Measurements from ENCODE around the gene SH2D3A. TPM values are rescaled to one million over a fixed set of nuclear protein-coding genes. Genes with fewer than 3 reads are reported as not detected.

Gene SH2D3A
- total RNA-seq, 4 donors from 2014 or later: 52.4 to 77.2 (median 66.8) TPM

- TF ChIP-seq POLR2AphosphoS5 (IDR thresholded peaks at IDR 0.05): no peak
- no peak for TF ChIP-seq EP300 (IDR thresholded peaks at IDR 0.05)
- no peak for TF ChIP-seq CTCF (IDR thresholded peaks at IDR 0.05)
- 4% methylated on average over 15 of the region's 46 CpGs for WGBS
- peak in 1 of 2 donors; percentile 86 for DNase-seq (ENCODE audit: low spot score in 2 of 2)
- Histone ChIP-seq H3K36me3 (peaks cover 16% of the 10 kb centered on the region), H3K27ac (peak overlapping the region; percentile 85), H3K4me1 (peaks cover 66% of the 10 kb centered on the region), H3K4me3 (peak overlapping the region; percentile 93), H3K9me3 (no peaks in the 10 kb centered on the region), H3K27me3 (no peaks in the 10 kb centered on the region)
Measured at GRCh38 chr19:6740589-6741343, 26.5 kb downstream of the SH2D3A start.

GRCh38 chr19:6739883-6740588 lies 27.2 kb downstream of the SH2D3A start:
- H3K36me3 ChIP-seq: peaks cover 15% of the 10 kb centered on the region

DNA sequence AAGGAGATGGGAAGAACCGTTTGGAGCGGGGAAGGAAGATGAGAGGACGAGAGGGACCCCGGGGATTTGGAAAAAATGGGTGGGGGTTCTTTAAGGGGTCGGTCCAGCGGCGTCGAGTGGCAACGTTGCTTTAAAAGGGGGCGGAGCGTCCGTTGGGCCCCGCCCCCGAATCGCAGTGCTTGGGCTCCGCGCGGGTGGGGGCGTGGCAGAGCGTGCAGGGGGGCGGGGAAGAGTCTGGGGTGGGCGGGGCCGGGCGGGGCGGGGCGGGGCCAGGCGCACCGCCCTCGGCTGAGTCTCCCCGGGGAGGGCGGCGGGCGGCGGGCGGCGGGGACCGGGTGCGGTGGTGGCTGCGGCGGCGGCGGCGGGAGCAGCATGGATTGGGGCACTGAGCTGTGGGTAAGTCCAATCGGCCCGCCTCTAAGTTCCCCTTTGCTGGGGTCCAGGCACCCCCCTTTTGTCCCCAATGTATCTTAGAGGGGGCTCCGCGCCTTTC lies 27.8 kb downstream of the SH2D3A start, which contains the start of gene TRIP10:
Gene TRIP10 (plus strand): TSS at position 291 of the 493 bp plus-strand sequence. CDS start 82 bp downstream, at position 373.
- no peaks in the 10 kb centered on the region for H3K9me3 ChIP-seq
- WGBS: under 1% methylated on average over 24 of the region's 47 CpGs
- peak within 1 kb of the TSS; percentile 93 for H3K4me3 ChIP-seq
- H3K27me3 ChIP-seq: no peaks in the 10 kb centered on the region
- H3K36me3 ChIP-seq: peaks cover 15% of the 10 kb centered on the region
- H3K27ac ChIP-seq: peak within 1 kb of the TSS; percentile 85
- H3K4me1 ChIP-seq: peaks cover 54% of the 10 kb centered on the region
- TF ChIP-seq POLR2AphosphoS5 (IDR thresholded peaks at IDR 0.05): no peak
- TF ChIP-seq EP300 (IDR thresholded peaks at IDR 0.05): no peak
- no peak for TF ChIP-seq POLR2A (IDR thresholded peaks at IDR 0.05)
- no peak for TF ChIP-seq CTCF (IDR thresholded peaks at IDR 0.05)
- DNase-seq (ENCODE audit: low spot score in 2 of 2): peak in 1 of 2 donors; percentile 90

More at GRCh38 chr19:6739883-6740588, 27.2 kb downstream of the SH2D3A start:
- H3K4me3 ChIP-seq: peak overlapping the region; percentile 93
- WGBS: 0% methylated on average over 8 of the region's 34 CpGs
- H3K9me3 ChIP-seq: no peaks in the 10 kb centered on the region
- H3K27me3 ChIP-seq: no peaks in the 10 kb centered on the region
- TF ChIP-seq EP300 (IDR thresholded peaks at IDR 0.05) (no peak), CTCF (IDR thresholded peaks at IDR 0.05) (no peak), POLR2A (IDR thresholded peaks at IDR 0.05) (no peak), POLR2AphosphoS5 (IDR thresholded peaks at IDR 0.05) (no peak)
- peaks cover 60% of the 10 kb centered on the region for H3K4me1 ChIP-seq
- no peak for DNase-seq (ENCODE audit: low spot score in 2 of 2)
- peak overlapping the region; percentile 85 for H3K27ac ChIP-seq

DNA sequence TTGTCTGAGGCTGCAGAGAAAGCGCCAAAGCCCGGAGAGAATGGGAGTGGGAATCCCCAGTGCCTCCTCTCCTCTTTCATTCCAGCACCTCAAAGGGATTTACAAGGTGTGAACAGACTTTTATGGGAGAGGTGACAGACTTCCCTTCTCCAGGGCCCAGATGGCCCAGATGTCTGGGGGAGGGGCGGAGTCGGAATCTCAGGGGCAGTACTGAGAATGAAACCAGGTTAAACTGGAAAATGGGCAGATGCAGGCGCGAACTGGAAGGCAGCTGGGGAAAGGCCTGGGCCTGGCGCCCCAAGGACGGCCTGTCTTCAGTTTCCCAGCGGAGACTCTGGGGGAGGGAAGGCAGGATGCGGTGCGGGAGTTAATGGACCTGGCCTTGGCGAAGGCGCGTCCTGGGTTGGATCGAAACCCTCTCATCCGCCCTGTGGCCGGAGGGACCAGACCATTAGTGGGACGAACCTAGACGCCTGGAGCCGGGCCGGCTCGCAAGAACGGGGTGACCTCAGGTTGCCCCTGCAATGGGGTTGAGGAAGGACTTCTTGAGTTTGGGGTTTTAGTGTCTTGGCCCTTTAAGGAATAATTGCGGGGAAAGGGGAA lies 28.3 kb downstream of the SH2D3A start:
- Histone ChIP-seq H3K36me3 (peaks cover 15% of the 10 kb centered on the region), H3K9me3 (no peaks in the 10 kb centered on the region), H3K4me1 (peaks cover 49% of the 10 kb centered on the region), H3K27me3 (no peaks in the 10 kb centered on the region), H3K27ac (peak overlapping the region; percentile 69), H3K4me3 (peak overlapping the region; percentile 93)
- TF ChIP-seq POLR2AphosphoS5 (IDR thresholded peaks at IDR 0.05) (no peak), POLR2A (IDR thresholded peaks at IDR 0.05) (no peak), CTCF (IDR thresholded peaks at IDR 0.05) (no peak), EP300 (IDR thresholded peaks at IDR 0.05) (no peak)
- DNase-seq (ENCODE audit: low spot score in 2 of 2): peak in 1 of 2 donors; percentile 80
- WGBS: 10% methylated on average over 24 of the region's 24 CpGs
